ENCODE data around the gene ASIC2. TPM values are rescaled to one million over a fixed set of nuclear protein-coding genes. Genes with fewer than 3 reads are reported as not detected.

The ASIC2 gene
- total and polyA plus RNA-seq, 5 donors: not detected

DNA sequence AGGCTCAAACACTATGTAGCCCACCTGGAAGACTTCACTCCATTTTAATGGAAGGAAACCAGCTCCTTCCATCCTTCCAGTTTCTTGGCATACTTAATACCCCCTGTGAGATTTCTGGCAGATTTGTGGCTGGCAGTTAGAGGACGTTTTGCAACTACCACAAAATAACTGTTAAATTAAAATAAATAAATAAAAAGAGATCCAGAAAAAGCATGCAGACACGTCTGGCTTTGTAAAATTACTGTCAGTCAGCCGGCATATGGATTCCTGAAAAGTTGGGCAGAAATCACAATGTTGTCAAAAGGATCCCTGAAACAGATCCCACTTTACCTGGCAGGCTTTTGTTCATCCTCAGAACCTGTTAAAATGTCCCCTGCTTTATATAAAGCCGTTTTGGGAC is 113.9 kb downstream of the ASIC2 start:
- WGBS: 49% methylated on average over 4 of the region's 4 CpGs
- ATAC-seq (no peak), DNase-seq (no peak)
- no peaks in the 10 kb centered on the region for H3K9me3 ChIP-seq (ENCODE audit: control insufficient read depth, low read length)
- H3K4me1 ChIP-seq (ENCODE audit: control insufficient read depth, insufficient read depth, low read length): no peaks in the 10 kb centered on the region
- no peak overlapping the region for H3K4me3 ChIP-seq (ENCODE audit: low read length)
- intact Hi-C loops (cut with DNase I): no loop called here
- no peak overlapping the region for H3K27ac ChIP-seq (ENCODE audit: low read length)
- no peaks in the 10 kb centered on the region for H3K27me3 ChIP-seq (ENCODE audit: control insufficient read depth, insufficient read depth)

- no peak overlapping the region for H3K27ac ChIP-seq (ENCODE audit: low read length)
- H3K4me1 ChIP-seq (ENCODE audit: control insufficient read depth, insufficient read depth, low read length): no peaks in the 10 kb centered on the region
- ATAC-seq: no peak
- 64% methylated on average over 3 of the region's 3 CpGs for WGBS
- H3K27me3 ChIP-seq (ENCODE audit: control insufficient read depth, insufficient read depth): no peaks in the 10 kb centered on the region
- intact Hi-C loops (cut with DNase I): no loop called here
- H3K4me3 ChIP-seq (ENCODE audit: low read length): no peak overlapping the region
- DNase-seq: no peak
- H3K9me3 ChIP-seq (ENCODE audit: control insufficient read depth, low read length): no peaks in the 10 kb centered on the region
Observed at GRCh38 chr17:33178681-33179080, 114.4 kb downstream of the ASIC2 start.

- peaks cover 2% of the 10 kb centered on the region for H3K27me3 ChIP-seq (ENCODE audit: control insufficient read depth, insufficient read depth)
- WGBS: 43% methylated on average over 8 of the region's 8 CpGs
- no peak overlapping the region for H3K4me3 ChIP-seq (ENCODE audit: low read length)
- no peaks in the 10 kb centered on the region for H3K9me3 ChIP-seq (ENCODE audit: control insufficient read depth, low read length)
- ATAC-seq (no peak), DNase-seq (no peak)
- no peak overlapping the region for H3K27ac ChIP-seq (ENCODE audit: low read length)
- intact Hi-C loops (cut with DNase I): no loop called here
- no peaks in the 10 kb centered on the region for H3K4me1 ChIP-seq (ENCODE audit: control insufficient read depth, insufficient read depth, low read length)
Observed at GRCh38 chr17:33175562-33175961, 117.5 kb downstream of the ASIC2 start.

DNA sequence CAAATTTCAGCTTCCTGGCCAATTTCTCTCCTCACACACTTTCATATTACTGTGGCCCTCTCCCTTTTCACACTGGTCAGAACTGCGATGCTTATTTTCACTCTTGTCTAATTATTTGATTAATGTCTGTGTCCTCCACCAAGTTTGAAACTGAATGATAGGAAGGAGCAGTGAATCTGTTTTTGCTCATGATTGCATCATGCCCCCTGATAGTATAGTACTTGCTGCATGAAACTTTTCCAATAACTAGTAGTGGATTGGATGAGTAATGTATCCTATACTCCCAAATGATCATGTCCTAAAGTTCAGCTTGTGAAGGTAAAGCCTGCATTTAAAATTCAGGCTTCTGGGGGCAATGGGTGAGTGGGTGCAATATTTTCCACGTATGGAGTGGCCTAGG is 121.2 kb downstream of the ASIC2 start:
- intact Hi-C loops (cut with DNase I): no loop called here
- H3K9me3 ChIP-seq (ENCODE audit: control insufficient read depth, low read length): no peaks in the 10 kb centered on the region
- H3K4me1 ChIP-seq (ENCODE audit: control insufficient read depth, insufficient read depth, low read length): no peaks in the 10 kb centered on the region
- no peak for ATAC-seq
- no peak for DNase-seq
- H3K27ac ChIP-seq (ENCODE audit: low read length): no peak overlapping the region
- whole genome bisulfite sequencing: 65% methylated on average over 2 of the region's 2 CpGs
- peaks cover 2% of the 10 kb centered on the region for H3K27me3 ChIP-seq (ENCODE audit: control insufficient read depth, insufficient read depth)
- no peak overlapping the region for H3K4me3 ChIP-seq (ENCODE audit: low read length)

DNA sequence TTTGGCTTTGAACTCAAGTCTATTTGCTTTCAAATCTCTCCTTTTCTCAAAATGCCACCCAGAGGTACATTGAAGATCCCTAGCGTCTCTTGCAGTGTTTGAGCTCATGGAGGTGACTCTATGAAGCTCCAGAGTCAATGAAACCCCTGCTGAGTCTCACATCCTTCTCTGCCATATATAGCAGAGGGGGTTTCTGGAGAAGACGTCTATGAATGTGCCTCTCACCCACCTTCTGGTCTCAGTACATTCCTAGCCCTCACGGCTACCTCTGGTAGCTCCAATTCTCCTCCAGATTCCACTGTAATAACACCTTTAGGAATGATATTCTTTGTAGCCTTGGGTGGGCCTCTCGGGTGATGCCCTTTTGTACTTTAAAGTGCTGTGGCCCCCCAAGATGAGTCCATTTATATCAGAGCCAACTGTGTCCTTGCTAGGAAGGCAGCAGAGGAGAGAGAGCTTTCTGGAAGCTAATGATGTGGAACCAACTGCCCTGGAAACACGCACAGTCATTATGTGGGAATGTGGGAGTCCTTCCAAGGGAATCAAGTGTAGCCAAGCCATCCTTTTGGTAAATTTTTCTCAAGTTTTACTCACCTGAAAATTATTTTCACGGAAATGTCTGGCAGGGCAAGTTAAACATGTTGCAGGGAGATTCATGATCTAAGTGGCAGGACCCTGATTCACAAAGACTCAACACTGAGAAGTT is 123.4 kb downstream of the ASIC2 start:
- intact Hi-C loops (cut with DNase I): no loop called here
- ATAC-seq (no peak), DNase-seq (no peak)
- H3K4me1 ChIP-seq (ENCODE audit: control insufficient read depth, insufficient read depth, low read length): no peaks in the 10 kb centered on the region
- H3K27ac ChIP-seq (ENCODE audit: low read length): no peak overlapping the region
- H3K27me3 ChIP-seq (ENCODE audit: control insufficient read depth, insufficient read depth): peaks cover 2% of the 10 kb centered on the region
- 71% methylated on average over 6 of the region's 6 CpGs for WGBS
- no peaks in the 10 kb centered on the region for H3K9me3 ChIP-seq (ENCODE audit: control insufficient read depth, low read length)
- H3K4me3 ChIP-seq (ENCODE audit: low read length): no peak overlapping the region

GRCh38 chr17:33167736-33168135 is 125.4 kb downstream of the ASIC2 start:
- H3K4me3 ChIP-seq (ENCODE audit: low read length): no peak overlapping the region
- ATAC-seq (no peak), DNase-seq (no peak)
- no peaks in the 10 kb centered on the region for H3K9me3 ChIP-seq (ENCODE audit: control insufficient read depth, low read length)
- intact Hi-C loops (cut with DNase I): no loop called here
- 49% methylated on average over 1 of the region's 1 CpG for WGBS
- peaks cover 2% of the 10 kb centered on the region for H3K27me3 ChIP-seq (ENCODE audit: control insufficient read depth, insufficient read depth)
- H3K4me1 ChIP-seq (ENCODE audit: control insufficient read depth, insufficient read depth, low read length): no peaks in the 10 kb centered on the region
- no peak overlapping the region for H3K27ac ChIP-seq (ENCODE audit: low read length)

- Histone ChIP-seq H3K27ac (ENCODE audit: low read length) (no peak overlapping the region), H3K9me3 (ENCODE audit: control insufficient read depth, low read length) (no peaks in the 10 kb centered on the region), H3K27me3 (ENCODE audit: control insufficient read depth, insufficient read depth) (peaks cover 2% of the 10 kb centered on the region), H3K4me1 (ENCODE audit: control insufficient read depth, insufficient read depth, low read length) (no peaks in the 10 kb centered on the region), H3K4me3 (ENCODE audit: low read length) (no peak overlapping the region)
- WGBS: 81% methylated on average over 5 of the region's 5 CpGs
- intact Hi-C loops (cut with DNase I): no loop called here
- ATAC-seq: no peak
- no peak for DNase-seq
Observed at GRCh38 chr17:33166472-33166871, 126.6 kb downstream of the ASIC2 start.

- peak; percentile 65 to 86 for ATAC-seq
- Histone ChIP-seq H3K9me3 (ENCODE audit: control insufficient read depth, low read length) (no peaks in the 10 kb centered on the region), H3K27me3 (ENCODE audit: control insufficient read depth, insufficient read depth) (no peaks in the 10 kb centered on the region), H3K4me1 (ENCODE audit: control insufficient read depth, insufficient read depth, low read length) (no peaks in the 10 kb centered on the region), H3K27ac (ENCODE audit: low read length) (no peak overlapping the region), H3K4me3 (ENCODE audit: low read length) (no peak overlapping the region)
- WGBS: 40% methylated on average over 8 of the region's 8 CpGs
- intact Hi-C loops (cut with DNase I): no loop called here
- DNase-seq: no peak
Observed at GRCh38 chr17:33164169-33164881, 128.8 kb downstream of the ASIC2 start.

DNA sequence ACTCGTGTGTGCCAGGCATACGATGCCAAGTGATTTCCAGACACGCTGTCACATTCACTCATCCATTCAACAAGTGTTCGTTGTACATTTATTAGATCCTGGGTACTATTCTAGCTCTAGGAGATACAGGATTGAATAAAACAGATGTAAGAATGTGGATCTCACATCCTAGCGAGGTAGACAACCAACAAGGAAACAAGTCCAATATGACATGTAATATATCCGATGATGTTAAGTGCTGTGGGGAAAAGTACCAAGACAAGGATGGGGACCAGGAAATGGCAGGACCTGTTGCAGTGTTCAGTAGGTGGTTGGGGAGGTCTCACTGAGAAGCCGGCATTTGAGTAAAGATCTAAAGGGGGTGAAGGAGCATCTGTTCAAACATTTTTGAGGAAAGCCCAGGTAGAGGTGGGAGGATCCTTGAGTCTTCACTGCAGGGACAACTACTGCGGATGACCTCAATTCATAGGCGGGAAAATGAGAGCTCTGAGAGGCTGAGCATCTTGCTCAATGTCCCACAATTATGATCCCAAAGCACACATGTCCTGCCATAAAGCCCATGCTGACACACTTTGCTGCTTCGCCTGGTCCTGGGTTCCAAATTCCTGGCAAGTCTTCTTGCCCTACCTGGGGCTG is 129.4 kb downstream of the ASIC2 start:
- no peaks in the 10 kb centered on the region for H3K9me3 ChIP-seq (ENCODE audit: control insufficient read depth, low read length)
- 79% methylated on average over 10 of the region's 10 CpGs for WGBS
- no peak overlapping the region for H3K27ac ChIP-seq (ENCODE audit: low read length)
- ATAC-seq (no peak), DNase-seq (no peak)
- no peaks in the 10 kb centered on the region for H3K27me3 ChIP-seq (ENCODE audit: control insufficient read depth, insufficient read depth)
- intact Hi-C loops (cut with DNase I): no loop called here
- no peaks in the 10 kb centered on the region for H3K4me1 ChIP-seq (ENCODE audit: control insufficient read depth, insufficient read depth, low read length)
- no peak overlapping the region for H3K4me3 ChIP-seq (ENCODE audit: low read length)

GRCh38 chr17:33154869-33155455 is 138.1 kb downstream of the ASIC2 start:
- Histone ChIP-seq H3K4me3 (ENCODE audit: low read length) (no peak overlapping the region), H3K27ac (ENCODE audit: low read length) (no peak overlapping the region), H3K9me3 (ENCODE audit: control insufficient read depth, low read length) (no peaks in the 10 kb centered on the region), H3K4me1 (ENCODE audit: control insufficient read depth, insufficient read depth, low read length) (no peaks in the 10 kb centered on the region), H3K27me3 (ENCODE audit: control insufficient read depth, insufficient read depth) (peaks cover 2% of the 10 kb centered on the region)
- DNase-seq (no peak), ATAC-seq (no peak)
- intact Hi-C loops (cut with DNase I): no loop called here
- 67% methylated on average over 19 of the region's 19 CpGs for WGBS

GRCh38 chr17:33152783-33153182 is 140.3 kb downstream of the ASIC2 start:
- intact Hi-C loops (cut with DNase I): no loop called here
- Histone ChIP-seq H3K4me3 (ENCODE audit: low read length) (no peak overlapping the region), H3K9me3 (ENCODE audit: control insufficient read depth, low read length) (no peaks in the 10 kb centered on the region), H3K4me1 (ENCODE audit: control insufficient read depth, insufficient read depth, low read length) (no peaks in the 10 kb centered on the region), H3K27ac (ENCODE audit: low read length) (no peak overlapping the region), H3K27me3 (ENCODE audit: control insufficient read depth, insufficient read depth) (peaks cover 2% of the 10 kb centered on the region)
- DNase-seq (no peak), ATAC-seq (no peak)
- 31% methylated on average over 7 of the region's 7 CpGs for WGBS

Measured in right cardiac atrium (tissue), 5 donors.